KG1 (cell line): ENCODE data around the gene C1orf167.

Source experiments
- DNase-seq: peaks from one replicate; lab custom pipeline; 2025; lab: John Stamatoyannopoulos, UW

The C1orf167 gene

GRCh38 chr1:11761988-11762406 lies at the start of gene C1orf167:
C1orf167 (plus strand) TSS chr1:11762193; CDS start chr1:11764401, 2,208 bp downstream.
- no peak for DNase-seq

- no peak for DNase-seq
Observed at GRCh38 chr1:11712285-11712684, 49.7 kb upstream of the C1orf167 start.

- no peak for DNase-seq
Observed at GRCh38 chr1:11713095-11713494, 48.9 kb upstream of the C1orf167 start.

GRCh38 chr1:11714831-11715575 lies 47.0 kb upstream of the C1orf167 start:
- DNase-seq, result no peak

- DNase-seq, result peak; percentile 80
Observed at GRCh38 chr1:11719313-11720032, 42.5 kb upstream of the C1orf167 start.

- no peak for DNase-seq
Observed at GRCh38 chr1:11720033-11720376, 42.0 kb upstream of the C1orf167 start.

GRCh38 chr1:11720525-11720924 lies 41.5 kb upstream of the C1orf167 start:
- DNase-seq, result no peak

- no peak for DNase-seq
Observed at GRCh38 chr1:11721311-11721710, 40.7 kb upstream of the C1orf167 start.

GRCh38 chr1:11722538-11722937 lies 39.5 kb upstream of the C1orf167 start:
- no peak for DNase-seq

- no peak for DNase-seq
Observed at GRCh38 chr1:11725616-11726015, 36.4 kb upstream of the C1orf167 start.

GRCh38 chr1:11727119-11727518 lies 34.9 kb upstream of the C1orf167 start:
- no peak for DNase-seq

GRCh38 chr1:11728126-11728806 lies 33.7 kb upstream of the C1orf167 start:
- DNase-seq, result no peak

- no peak for DNase-seq
Observed at GRCh38 chr1:11729155-11729497, 32.9 kb upstream of the C1orf167 start.

GRCh38 chr1:11729498-11730428 lies 32.2 kb upstream of the C1orf167 start:
- peak; percentile 48 for DNase-seq

GRCh38 chr1:11730429-11730891 lies 31.5 kb upstream of the C1orf167 start:
- DNase-seq, result peak; percentile 63

GRCh38 chr1:11731691-11732283 lies 30.2 kb upstream of the C1orf167 start:
- no peak for DNase-seq

GRCh38 chr1:11733306-11733705 lies 28.7 kb upstream of the C1orf167 start:
- no peak for DNase-seq

GRCh38 chr1:11735531-11735853 lies 26.5 kb upstream of the C1orf167 start:
- no peak for DNase-seq

GRCh38 chr1:11735854-11736745 lies 25.9 kb upstream of the C1orf167 start, which contains the start of gene AGTRAP:
AGTRAP (plus strand) TSS chr1:11736136; CDS start chr1:11736209, 73 bp downstream.
- peak; percentile 31 for DNase-seq
